Activated T-cell treated with anti-CD3 and anti-CD28 coated beads for 48 hours (primary cell): Measurements from ENCODE around the gene CBLL1.

ENCODE experiments used
- DNase-seq: peaks from one replicate; pipeline ENCODE4 v3.0.0-alpha.2; 2020; ENCODE audit warnings: low read depth

The CBLL1 gene, protein sequence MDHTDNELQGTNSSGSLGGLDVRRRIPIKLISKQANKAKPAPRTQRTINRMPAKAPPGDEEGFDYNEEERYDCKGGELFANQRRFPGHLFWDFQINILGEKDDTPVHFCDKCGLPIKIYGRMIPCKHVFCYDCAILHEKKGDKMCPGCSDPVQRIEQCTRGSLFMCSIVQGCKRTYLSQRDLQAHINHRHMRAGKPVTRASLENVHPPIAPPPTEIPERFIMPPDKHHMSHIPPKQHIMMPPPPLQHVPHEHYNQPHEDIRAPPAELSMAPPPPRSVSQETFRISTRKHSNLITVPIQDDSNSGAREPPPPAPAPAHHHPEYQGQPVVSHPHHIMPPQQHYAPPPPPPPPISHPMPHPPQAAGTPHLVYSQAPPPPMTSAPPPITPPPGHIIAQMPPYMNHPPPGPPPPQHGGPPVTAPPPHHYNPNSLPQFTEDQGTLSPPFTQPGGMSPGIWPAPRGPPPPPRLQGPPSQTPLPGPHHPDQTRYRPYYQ

DNA sequence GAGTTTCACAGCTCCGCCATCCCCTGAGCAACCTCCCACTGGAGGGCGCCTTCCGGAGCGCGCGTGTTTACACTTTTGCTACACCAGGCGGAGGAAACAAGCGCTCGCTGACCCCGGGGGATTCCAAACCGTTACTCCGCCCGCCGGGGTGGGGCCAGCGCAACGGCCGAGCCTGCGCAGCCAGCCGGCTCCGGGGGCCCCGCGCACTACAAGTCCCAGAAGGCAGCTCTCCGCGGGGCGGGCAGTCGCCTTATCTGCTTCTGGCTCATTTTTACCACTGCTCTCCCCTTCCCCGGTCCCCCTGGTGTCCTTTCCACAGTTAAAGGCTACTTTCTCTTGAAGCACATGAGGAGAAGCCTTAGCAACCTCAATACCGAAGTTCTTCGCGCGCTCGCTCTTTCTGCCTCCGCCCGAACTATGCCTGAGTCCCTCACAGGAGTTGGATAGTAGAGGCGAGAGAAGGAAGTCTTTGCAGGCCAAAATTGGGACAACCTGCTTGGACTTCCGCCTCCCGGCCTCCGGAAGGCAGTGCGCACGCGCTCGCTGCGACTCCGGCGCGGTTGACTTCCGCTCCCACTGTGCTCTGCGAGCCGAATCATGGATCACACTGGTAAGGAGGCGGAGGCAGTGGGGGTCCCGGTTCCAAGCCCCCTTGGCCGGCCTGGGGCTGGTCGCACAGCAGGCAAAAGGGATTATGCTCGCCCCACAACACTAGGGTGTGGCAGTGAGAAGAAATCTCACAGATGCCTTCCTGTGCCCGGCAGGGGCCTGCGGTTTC is at the start of gene CBLL1:
CBLL1 (plus strand) TSS at position 576 of the 778 bp plus-strand sequence; CDS start at position 598, 22 bp downstream.
- DNase-seq = peak; percentile 97

DNA sequence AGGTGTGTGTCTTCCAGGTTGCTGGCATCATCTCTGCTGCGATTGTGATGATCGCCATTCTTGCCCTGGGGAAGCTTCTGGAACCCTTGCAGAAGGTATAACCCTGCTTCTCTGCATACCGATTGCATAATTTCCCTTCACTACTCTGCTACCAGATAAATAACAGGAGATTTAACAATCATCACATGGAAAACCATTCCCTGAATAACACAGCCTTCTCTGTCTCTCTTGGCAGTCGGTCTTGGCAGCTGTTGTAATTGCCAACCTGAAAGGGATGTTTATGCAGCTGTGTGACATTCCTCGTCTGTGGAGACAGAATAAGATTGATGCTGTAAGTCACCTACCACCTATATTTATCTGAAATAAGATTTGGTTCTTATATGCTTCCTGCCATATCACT is 49.6 kb upstream of the CBLL1 start:
- DNase-seq = no peak

DNA sequence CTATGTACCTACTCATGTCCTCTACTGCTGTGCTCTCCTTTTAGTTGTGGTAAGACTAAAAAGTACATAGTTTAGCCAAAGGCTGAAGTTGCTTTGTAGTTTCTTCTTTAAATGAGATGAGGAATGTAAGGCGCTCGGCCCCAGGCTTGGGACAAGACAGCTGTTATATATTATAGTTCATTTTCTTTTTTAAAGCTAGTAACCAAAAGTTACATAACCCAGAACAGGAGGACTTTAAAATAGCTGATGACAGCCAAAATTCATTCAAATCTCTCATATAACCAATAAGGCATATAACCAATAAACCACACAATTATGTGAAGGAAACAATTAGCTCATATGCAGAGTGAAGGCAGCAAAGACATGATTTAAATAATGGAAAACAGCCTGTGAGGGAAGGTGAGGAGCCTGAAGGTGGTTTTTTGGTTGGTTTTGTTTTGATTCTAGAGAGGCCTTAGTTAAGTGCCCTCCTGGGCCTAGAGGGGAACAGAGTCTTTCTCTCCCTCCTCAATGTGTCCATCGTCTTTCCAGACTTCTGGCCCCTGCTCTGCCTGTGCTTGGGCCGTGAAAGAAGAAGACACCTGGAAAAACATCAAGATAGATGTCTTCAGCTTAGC is 47.5 kb upstream of the CBLL1 start:
- no peak for DNase-seq

DNA sequence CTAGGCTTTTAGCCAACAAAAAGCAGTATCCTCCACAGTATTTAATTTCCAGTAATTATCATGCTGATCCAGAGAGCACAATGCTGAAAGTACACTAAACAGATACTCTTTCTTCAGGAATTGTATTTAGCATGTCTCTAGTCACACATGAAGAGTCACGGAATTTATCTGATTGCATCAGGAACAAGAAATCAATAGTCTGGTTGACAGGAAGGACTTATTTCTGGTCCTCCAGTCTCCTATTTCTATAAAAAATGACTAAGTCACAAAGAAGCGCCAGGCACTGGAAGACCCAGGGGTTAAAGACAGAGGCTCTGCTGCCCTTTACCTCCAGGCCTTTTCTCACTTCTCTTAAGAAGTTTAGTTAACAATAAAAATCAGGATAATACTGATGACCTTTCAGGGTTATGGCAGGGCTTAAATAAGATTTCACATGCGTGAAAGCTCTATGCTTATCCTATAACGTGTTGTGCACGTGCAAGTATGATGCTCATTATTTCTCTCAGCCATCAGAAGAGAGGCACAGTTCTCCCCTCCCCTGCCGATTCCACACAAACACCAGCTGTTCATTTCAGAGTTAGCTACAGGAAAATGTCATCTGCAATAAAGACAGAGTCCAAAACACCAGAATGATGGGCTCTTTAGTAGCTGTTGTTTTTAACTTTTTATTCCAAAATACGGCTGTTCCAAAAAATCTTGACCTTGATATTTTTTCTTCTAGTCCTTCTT is 46.5 kb upstream of the CBLL1 start:
- no peak for DNase-seq

DNA sequence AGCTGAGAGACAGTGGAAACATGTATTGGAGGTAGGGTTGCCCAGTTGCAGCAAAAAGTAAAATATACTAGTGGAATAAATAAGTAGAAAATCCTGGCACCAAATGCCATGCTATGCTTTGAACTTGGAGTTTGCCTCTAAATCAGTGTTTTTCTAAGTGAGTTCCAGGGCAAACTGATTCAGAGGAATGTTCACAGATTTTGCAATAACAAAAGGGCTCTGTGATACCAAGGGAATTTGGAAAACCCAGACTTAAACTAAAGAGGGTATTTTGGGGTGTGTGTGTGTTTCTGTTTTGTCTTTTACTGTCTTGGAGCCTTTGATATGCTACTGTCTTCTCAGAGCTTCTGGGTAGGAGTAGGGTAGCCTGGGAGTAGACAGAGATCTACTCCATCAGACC is 43.4 kb upstream of the CBLL1 start:
- DNase-seq = no peak

DNA sequence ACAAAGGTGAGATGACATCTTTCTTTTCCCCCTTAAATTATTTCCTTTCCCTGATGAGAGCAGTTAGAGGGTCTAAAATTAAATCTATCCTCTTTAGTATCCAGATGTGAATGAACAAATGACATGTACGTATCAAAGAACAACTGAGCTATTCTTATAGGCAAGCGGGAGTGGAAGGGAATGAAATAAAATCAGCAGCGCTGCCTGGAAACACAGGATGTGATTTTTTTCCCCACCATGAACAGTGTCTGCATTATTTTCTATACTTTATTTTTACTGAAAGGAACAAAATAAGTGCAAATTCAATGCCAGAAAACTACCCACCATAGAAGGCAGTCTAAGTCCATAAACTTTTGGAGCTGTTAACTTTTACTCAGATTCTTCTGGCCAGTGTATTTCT is 42.8 kb upstream of the CBLL1 start:
- no peak for DNase-seq

DNA sequence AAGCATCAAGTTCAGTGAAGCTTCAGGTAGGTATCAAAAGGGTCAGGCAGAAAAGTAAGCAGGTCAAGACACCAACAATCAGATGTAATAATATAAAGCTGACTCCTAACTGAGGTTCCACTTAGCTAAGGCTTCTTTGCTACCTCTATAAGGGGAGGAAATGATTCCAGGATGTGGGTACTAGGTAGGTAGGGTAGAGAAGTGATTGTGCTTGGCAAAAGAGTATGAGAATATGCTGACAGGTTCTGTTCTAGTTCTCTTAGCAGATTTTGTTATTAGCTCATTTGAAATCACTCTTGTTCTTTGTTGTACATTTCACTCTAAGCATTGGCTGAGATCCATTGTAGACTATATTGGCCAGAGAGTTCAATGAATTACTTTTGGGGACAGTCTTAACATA is 40.7 kb upstream of the CBLL1 start:
- no peak for DNase-seq

DNA sequence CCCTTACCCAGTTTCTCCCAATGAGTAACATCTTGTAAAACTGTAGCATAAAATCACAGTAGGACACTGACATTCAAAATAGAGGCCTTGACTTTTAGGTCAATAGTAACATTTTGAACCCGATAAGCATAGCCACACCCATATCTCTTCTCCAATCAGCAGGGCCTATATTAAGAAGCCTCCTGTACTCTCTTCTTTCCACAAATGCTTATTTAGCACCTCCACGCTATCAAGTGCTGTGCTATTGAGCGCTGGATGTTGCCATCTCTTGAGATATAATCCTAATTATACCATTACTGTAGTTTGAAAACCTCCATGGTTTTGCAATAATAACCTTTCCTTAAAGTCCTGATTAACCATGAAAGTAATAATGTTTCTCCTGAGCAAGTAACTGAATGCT is 40.1 kb upstream of the CBLL1 start:
- no peak for DNase-seq

DNA sequence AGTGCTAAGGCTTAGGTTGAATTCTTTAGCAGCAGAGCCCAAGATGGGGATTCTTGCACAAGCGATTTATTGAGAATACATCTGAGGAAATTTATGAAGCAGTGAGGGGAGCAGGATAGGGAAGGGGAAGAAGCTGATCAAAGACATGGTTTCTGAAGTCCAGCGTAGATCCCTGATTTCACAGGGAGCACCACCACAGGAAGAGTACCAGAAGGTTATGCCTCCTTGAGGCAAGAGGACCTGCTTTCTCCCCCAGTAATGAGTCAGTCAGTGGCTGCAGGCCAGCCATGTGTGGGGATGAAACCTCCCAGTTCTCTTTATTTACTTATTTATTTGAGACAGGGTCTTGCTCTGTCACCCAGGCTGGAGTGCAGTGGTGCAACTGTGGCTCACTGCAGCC is 35.0 kb upstream of the CBLL1 start:
- DNase-seq = no peak

DNA sequence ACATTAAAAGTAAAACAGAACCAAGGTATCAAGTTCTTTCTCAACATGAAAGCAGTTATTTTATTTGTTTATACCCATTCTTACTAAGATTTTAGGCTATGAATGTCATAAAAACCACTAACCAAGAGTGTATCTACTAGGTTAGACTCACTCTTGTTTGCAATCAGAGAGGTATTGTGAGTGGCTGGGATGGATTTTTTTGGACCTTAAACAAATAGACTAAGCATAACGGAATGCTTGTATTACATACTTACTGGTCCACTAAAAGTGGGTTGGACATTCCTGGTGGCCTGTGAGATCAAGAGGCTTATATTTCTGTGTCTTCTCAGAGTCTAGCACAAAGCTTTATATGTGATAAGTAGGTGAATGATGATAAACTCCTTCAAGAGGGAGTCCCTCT is 32.6 kb upstream of the CBLL1 start:
- no peak for DNase-seq

DNA sequence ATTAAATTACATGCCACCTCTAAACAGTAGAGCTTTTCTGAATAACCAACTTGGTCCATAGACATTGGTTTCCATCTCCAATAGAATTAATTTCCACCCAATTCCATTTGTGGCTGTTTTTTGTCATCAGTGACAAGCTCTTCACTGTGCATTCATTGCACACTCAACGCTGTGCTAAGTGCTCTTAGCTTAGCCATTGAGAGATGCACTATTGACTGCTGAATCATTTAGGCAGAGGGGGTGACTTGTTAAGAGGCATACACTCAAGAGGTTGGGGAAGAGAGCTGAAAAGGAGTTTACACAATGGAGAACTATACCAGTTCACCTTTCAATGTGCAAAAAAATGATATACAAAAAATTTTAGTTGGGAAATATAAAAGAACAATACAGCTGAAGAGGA is 31.9 kb upstream of the CBLL1 start:
- DNase-seq = no peak

DNA sequence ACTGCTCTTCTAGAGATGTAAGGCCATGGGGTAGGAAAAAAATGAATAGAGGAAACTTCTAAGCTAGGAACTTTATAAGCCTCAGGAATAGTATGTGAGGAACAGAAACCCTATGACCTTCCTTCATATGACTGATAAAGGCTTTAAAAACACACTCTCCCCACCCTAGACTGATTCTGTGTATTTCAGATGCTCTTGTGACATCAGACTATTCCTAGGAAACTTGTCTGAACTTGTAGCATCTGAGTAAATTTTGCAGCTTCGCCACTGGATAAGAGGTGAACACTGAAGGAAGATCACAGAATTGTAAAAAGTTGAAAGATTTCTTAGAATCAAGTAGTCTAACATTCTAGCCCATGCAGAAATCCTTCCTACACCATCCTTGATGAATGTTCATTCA is 31.0 kb upstream of the CBLL1 start:
- no peak for DNase-seq

DNA sequence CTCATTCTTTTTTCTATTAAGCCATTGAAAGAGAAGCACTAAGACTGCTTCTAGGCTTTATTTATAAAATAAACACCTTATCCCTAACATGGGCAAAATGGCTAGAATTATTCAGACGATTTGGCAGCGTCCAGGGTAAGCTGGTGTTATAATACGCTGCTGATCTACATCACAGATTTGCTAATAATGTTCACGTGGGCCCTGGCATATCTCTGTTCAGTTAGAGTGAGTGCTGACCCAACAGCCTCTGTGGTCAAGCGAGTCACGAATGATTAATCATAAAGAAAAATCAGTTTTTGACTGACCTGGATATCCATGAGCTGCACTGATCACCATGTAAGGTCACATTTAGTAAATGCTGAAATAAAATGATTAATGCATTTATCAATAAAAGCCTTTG is 28.4 kb upstream of the CBLL1 start:
- DNase-seq = no peak

DNA sequence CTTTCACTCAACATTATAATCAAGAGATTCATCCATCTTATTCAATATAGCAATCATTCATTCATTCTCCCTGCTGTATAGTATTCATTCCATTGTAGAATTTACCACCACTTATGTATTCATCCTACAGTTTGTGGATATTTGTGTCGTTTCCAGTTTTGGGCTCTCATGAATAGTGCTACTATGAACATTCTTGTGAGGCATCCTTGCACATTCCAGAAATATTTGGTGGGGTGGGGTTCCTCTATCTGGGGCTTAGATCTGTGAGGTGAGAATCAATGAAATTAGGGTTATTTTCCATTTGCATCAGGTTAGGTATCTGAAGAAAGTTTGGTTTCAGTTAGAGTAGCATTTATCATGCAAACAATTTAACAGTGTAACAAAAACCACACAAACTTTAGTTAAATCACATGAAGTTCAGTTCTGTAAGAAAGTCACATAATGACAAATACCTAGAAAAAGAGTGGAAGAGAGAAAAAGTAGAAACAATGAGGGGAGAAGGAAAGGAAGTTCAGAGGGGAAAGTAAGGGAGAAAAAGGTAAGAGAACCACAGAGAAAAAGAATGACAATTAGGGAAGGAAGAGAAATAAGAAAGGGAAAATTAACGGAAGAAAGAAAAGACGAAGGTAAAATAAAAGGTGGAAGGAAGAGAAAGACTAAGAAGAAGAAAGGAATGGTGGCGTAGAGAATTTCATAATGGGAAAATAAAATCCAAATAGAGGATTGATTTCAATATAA is 25.3 kb upstream of the CBLL1 start:
- DNase-seq = no peak

DNA sequence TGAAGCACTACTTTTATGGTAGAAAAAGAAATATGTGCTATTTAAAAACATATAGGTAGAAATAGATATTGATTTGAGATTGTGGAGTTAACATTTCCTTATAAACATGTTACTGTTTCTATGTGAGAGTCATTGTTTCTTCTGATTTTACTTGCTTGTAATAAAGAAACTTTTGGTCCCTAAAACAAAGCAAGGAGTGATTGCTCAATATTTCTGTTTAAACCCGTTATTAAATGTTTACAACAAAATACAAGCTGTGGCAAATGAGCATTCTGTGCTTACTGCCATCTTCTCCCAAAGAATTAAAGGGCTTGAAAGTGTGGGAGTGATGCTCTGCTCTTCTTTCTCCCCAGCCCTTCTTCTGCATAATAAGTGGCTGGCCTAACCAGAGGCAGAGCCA is 22.7 kb upstream of the CBLL1 start:
- DNase-seq = no peak

DNA sequence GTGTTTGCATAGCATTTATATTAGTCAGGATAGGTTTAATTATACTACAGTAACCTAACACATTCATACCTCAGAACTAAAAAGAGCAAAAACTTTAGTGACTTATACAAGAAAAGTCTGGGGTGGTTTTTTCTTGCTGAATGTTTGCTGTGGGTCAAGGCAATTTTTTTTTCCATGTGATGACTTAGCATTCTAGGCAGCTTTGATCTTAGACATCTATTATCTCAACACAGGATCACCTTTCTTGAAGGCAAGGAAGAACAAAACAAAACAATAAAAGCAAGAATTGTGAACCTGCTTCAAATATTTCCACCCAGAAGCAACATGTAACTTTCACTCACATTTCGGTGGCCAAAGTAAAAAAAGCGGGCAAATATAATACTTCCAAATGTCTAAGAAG is 20.7 kb upstream of the CBLL1 start:
- no peak for DNase-seq

DNA sequence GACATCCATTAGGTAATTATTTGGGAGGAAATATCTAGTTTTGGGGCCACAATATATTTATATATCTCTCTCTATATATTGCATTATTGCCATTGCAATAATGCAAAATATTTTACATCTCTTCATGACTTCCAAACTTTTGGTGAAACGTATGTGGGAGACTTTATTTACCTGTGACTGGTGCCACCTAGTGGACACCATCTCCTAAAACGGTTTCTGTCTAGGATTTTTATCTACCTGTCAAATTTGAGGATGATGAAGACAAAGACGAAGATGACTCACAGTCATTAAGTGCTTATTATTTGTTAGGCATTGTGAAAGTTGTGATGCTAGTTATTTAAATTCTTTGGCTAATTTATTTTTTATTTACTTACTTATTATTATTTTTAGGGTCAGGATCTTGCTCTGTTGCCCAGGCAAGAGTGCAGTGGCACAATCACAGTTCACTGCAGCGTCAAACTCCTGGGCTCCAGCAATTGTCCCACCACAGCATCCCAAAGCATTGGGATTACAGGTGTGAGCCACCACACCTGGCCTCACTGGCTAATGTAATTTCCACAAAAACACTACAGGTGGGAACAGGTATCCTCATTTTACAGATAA is 18.7 kb upstream of the CBLL1 start:
- DNase-seq = peak; percentile 20

DNA sequence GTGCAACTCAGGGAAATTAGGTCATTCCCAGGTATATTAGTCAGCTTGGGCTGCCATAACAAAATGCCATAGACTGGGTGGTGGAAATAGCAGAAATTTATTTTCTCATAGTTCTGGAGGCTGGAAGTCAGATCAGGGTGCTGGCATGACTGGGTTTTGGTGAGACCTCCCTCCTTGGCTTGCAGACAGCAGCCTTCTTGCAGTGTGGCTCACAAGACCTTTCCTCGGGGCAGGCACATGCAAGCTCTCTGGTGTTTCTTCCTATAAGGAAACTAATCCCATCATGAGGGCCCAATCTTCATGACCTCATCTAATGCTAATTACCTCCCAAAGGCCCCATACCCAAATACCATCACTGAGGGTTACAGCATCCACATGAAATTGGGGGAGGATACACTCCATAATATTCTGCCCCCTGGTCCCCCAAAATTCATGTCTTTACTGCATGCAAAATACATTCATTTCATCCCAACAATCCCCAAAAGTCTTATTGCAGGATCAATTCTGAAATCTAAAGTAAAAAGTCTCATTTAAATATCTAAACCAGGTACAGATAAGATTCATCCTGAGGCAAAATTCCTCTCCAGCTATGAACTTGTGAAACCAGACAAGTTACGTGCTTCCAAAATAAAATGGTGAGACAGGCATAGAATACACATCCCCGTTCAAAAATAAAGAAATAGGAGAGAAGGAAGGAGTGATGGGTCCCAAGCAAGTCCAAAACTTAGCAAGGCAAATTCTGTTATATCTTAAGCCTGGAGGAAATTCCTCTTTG is 17.4 kb upstream of the CBLL1 start:
- DNase-seq = no peak

DNA sequence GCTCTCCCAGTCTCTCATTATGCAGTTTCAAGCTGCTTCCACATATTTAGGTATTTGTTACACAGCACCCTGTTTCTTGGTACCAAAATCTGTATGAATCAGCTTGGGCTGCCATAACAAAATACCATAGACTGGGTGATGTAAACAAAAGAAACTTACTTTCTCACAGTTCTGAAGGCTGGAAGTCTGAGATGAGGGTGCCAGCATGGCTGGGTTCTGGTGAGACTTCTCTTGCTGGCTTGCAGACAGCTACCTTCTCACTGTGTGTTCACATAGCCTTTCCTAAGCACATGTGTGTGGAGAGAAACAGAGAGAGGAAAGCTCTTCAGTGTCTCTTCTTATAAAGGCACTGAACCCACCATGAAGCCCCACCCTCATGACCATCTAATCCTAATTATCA is 15.7 kb upstream of the CBLL1 start:
- no peak for DNase-seq
